Fibroblast of mammary gland (primary cell): ENCODE data around the gene UVSSA.
"Not testable (repeated sequence)": the region's sequence is repeated elsewhere in the genome, so short reads cannot be mapped to it uniquely, and the experiment has no call there.

Source experiments
- DNase-seq: peaks from one replicate; pipeline ENCODE4 v3.0.0-alpha.2; 2010; ENCODE audit warnings: low read depth
- H3K4me3 ChIP-seq: 2 replicates; pipeline ENCODE4 v1.5.1; 2011; ENCODE audit warnings: low read depth, mild to moderate bottlenecking, low read length, moderate library complexity; ENCODE audit not compliant: control insufficient read depth
- TF ChIP-seq, protein P1 (sequence below): conservative IDR thresholded peaks from 2 replicates; pipeline ENCODE4 v1.5.1; 2011; ENCODE audit warnings: low read depth, low read length, inconsistent platforms; ENCODE audit not compliant: control insufficient read depth, insufficient read depth

UVSSA gene

DNA sequence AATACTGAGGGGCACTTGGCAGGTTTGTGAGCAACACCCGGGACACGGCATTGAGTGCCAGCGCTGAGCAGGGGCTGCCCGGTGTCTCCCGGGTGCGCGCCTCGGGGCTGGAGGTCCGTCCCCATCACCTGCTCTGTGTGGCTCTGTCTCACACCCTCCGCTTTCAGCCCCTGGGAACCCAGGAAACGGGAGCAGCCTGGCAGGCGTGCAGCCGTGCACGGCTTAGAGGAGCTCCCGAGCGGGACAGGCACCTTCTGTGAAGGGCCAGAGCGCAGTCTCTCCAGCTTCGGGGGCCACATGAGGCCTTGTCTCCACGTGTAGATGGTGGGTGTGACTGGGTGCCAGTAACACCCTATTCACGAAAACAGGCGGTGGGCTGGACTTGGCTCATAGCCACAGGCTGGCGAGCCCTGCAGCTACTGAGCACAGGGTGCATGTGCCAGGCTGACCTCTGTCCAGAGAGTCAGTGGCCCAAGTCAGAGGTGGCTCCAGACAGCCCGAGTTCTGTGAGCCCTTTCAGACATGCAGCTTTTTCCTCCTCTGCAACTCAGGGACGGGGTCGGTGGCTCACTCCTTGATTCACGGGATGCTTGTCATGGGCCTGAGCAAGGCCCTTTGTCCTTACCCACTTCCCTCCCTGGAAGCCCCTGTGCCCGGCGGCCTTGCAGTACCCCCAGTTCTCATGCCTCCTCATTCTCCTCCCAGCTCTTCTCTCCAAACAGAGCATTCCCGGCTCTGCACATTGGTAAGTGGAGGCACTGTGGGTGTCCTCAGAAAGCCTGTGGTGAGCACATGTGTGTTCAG lies 23.5 kb downstream of the UVSSA start:
- DNase-seq: no peak
- TF ChIP-seq, protein P1, sequence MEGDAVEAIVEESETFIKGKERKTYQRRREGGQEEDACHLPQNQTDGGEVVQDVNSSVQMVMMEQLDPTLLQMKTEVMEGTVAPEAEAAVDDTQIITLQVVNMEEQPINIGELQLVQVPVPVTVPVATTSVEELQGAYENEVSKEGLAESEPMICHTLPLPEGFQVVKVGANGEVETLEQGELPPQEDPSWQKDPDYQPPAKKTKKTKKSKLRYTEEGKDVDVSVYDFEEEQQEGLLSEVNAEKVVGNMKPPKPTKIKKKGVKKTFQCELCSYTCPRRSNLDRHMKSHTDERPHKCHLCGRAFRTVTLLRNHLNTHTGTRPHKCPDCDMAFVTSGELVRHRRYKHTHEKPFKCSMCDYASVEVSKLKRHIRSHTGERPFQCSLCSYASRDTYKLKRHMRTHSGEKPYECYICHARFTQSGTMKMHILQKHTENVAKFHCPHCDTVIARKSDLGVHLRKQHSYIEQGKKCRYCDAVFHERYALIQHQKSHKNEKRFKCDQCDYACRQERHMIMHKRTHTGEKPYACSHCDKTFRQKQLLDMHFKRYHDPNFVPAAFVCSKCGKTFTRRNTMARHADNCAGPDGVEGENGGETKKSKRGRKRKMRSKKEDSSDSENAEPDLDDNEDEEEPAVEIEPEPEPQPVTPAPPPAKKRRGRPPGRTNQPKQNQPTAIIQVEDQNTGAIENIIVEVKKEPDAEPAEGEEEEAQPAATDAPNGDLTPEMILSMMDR: no peak
- H3K4me3 ChIP-seq: no peak overlapping the region

DNA sequence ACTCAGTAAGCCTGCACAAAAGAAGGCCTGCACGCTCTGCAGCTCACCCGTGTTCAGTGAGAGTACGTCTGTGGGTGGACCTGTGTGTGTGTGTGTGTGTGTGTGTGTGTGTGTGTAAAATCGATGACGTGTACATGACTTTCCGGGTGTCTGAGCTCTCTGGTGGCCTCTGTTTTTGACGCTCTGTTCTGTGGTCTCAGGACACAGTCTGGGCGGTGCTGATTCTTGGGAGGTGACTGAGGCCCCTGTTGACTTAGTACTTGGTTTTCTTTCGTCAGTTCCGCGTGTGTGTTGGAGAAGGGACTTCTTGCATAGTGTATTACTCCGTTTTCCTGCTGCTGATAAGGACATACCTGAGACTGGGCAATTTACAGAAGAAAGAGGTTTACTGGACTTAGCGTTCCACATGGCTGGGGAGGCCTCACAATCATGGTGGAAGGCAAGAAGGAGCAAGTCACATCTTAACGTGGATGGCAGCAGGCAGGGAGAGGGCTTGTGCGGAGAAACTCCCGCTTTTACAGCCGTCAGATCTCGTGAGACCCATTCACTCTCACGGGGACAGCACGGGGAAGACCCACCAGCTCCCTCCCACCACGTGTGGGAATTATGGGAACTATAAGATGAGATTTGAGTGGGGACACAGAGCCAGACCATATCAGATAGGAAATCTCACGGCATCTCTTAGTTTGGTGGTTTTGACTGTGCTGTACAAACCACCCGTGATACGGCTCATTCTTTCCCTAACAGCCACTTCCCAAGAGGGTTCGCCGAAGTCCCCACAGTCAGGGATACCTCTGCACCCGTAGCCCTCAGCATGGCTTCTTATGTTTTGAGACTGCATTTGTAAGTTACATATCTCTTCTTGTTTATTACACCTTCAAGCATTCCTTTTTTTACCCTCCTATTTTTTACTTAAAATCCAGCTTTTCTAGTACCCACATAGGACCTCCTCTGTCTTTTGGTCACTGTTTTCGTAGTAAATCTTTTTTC lies 24.5 kb downstream of the UVSSA start:
- DNase-seq: no peak
- TF ChIP-seq, protein P1: no peak
- H3K4me3 ChIP-seq: no peak overlapping the region

DNA sequence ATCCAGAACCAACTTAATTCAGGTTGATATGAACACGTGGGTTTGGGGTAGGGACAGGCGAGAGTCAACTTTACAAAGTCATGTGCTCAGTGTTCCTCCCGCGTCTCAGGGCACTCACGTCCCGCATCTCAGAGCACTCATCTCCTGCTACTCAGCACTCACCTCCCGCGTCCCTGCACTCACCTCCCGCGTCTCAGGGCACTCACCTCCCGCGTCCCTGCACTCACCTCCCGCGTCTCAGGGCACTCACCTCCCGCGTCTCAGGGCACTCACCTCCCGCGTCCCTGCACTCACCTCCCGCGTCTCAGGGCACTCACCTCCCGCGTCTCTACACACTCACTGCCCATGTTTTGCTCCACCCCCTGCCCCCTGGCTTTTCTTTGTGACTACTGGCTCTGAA lies 25.6 kb downstream of the UVSSA start:
- H3K4me3 ChIP-seq, DNase-seq: not testable (repeated sequence)

DNA sequence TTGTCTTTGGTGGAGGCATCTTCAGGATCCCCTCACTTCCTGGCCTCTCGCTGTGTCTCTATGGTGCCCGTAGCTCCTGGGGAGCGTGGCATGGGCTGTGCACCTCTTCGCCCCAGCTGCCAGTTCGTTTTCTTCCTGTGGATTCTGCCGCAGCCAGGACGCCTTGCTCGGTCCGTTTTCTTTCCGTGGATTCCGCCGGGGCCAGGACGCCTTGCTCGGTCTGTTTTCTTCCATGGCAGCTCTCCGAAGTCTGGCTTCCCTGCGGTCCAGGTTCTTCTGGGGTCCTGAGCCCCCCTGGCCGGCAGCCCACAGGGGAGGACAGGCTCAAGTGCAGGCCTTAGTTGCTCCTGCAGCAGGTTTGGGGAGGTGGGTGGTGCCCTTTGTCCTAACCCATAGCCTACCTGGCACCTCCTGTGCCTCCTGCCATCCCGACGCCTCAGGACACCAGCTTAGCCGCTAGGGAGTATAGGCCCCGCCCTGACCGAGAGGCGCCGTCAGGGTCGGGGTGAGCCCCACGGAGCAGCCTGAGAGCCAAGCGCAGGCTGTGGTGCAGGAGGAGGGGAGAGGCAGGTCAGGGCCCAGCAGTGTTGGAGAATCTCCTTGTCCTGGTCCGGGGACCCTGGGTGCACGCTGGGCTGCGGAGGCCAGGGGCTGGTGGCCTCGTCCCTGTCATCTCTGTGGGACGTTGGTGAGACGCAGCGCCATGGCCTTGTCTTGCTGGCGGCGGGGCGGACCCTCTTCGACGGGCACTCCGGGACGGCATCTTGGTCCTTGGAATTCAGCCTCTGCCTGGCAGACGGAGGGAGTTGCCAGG lies 27.1 kb downstream of the UVSSA start:
- H3K4me3 ChIP-seq: no peak overlapping the region
- DNase-seq: no peak
- TF ChIP-seq, protein P1: no peak

DNA sequence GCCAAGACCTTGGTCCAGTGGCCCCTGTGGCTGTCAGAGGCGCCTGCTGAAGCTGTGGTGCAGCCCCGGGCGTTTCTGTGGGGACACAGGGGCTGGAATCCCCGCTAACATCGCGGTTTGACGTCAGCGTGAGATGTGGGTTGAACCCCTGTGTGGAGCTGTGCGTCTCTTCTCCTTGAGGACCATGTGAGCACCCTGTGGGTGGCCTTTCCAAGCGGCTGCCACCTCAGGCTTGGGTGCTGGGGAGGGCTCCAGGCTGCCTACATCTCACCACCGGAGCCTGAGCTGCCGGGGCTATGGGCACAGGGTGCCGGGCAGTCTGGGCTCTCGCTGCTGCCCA lies 27.7 kb downstream of the UVSSA start:
- TF ChIP-seq, protein P1: no peak
- no peak for DNase-seq
- H3K4me3 ChIP-seq: no peak overlapping the region

DNA sequence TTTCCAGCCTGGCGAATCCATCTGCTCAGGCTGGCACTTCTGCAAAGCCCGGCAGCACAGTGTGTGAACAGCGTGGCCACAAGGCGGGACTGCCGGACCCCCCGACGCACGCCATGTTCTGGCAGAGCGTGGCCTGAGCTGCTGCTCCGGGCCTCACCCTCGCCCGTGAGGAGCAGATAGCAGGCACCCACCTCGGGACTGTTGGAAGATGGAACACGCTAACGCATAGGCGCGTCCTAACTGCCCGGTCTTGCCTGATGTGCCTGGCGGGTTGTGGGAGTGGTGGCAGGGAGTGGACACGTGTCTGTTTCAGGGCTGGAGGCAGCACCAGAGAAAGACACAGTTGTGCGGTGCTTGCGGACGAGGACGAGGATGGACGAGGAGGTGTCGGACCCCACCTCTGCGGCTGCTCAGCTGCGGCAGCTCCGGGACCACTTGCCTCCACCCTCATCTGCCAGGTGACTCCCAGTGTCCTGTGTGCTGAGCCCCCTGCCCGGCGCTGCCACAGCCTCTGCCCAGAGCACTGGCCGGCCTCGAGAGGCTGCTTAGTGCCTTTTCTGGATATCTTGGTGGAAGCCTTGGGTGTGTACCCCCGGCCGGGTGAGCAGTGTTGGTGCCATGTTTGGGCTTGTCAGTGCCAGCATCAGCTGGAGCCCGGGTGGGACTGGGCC lies 28.2 kb downstream of the UVSSA start:
- no peak for DNase-seq
- TF ChIP-seq, protein P1: no peak
- no peak overlapping the region for H3K4me3 ChIP-seq
